HEK293 (cell line): ENCODE data around the gene XPO4.

Source experiments
- RBAK ChIP-seq: fragments of 450-650 bp; formaldehyde crosslinking; IDR thresholded peaks from 2 replicates; pipeline ENCODE4 v1.5.1; 2016; ENCODE audit warnings: missing biosample characterization, missing genetic modification characterization
- ZNF10 ChIP-seq: fragments of 450-650 bp; formaldehyde crosslinking; IDR thresholded peaks from 2 replicates; pipeline ENCODE4 v1.5.1; 2017; ENCODE audit warnings: missing biosample characterization, missing genetic modification characterization
- ZNF654 ChIP-seq: fragments of 450-650 bp; formaldehyde crosslinking; IDR thresholded peaks from 2 replicates; pipeline ENCODE4 v1.5.1; 2016; ENCODE audit warnings: low read depth, missing biosample characterization, missing genetic modification characterization
- ZNF660 ChIP-seq: fragments of 450-650 bp; IDR thresholded peaks from 2 replicates; pipeline ENCODE4 v1.5.1; 2018; ENCODE audit warnings: missing biosample characterization, mild to moderate bottlenecking, missing genetic modification characterization
- TF ChIP-seq, protein P1 (sequence below): fragments of 450-650 bp; formaldehyde crosslinking; IDR thresholded peaks from 2 replicates; pipeline ENCODE4 v1.5.1; 2016; ENCODE audit warnings: missing biosample characterization, missing genetic modification characterization
- TF ChIP-seq, protein P2 (sequence below): fragments of 450-650 bp; formaldehyde crosslinking; IDR thresholded peaks from 2 replicates; pipeline ENCODE4 v1.5.1; 2016; ENCODE audit warnings: missing biosample characterization, missing genetic modification characterization, low read depth

GRCh38 chr13:20826843-20827560 is 75.5 kb downstream of the XPO4 start:
- TF ChIP-seq ZNF654 (tag by site-specific recombination) (no peak), ZNF10 (tag by site-specific recombination) (no peak), ZNF660 (tag by site-specific recombination) (no peak), RBAK (tag by site-specific recombination) (no peak)
- TF ChIP-seq, protein P1, sequence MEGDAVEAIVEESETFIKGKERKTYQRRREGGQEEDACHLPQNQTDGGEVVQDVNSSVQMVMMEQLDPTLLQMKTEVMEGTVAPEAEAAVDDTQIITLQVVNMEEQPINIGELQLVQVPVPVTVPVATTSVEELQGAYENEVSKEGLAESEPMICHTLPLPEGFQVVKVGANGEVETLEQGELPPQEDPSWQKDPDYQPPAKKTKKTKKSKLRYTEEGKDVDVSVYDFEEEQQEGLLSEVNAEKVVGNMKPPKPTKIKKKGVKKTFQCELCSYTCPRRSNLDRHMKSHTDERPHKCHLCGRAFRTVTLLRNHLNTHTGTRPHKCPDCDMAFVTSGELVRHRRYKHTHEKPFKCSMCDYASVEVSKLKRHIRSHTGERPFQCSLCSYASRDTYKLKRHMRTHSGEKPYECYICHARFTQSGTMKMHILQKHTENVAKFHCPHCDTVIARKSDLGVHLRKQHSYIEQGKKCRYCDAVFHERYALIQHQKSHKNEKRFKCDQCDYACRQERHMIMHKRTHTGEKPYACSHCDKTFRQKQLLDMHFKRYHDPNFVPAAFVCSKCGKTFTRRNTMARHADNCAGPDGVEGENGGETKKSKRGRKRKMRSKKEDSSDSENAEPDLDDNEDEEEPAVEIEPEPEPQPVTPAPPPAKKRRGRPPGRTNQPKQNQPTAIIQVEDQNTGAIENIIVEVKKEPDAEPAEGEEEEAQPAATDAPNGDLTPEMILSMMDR (tag by site-specific recombination), result no peak
- TF ChIP-seq, protein P2, sequence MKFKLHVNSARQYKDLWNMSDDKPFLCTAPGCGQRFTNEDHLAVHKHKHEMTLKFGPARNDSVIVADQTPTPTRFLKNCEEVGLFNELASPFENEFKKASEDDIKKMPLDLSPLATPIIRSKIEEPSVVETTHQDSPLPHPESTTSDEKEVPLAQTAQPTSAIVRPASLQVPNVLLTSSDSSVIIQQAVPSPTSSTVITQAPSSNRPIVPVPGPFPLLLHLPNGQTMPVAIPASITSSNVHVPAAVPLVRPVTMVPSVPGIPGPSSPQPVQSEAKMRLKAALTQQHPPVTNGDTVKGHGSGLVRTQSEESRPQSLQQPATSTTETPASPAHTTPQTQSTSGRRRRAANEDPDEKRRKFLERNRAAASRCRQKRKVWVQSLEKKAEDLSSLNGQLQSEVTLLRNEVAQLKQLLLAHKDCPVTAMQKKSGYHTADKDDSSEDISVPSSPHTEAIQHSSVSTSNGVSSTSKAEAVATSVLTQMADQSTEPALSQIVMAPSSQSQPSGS (tag by site-specific recombination), result no peak
